ENCODE data around the gene TUBB3. TPM values are rescaled to one million over a fixed set of nuclear protein-coding genes. Genes with fewer than 3 reads are reported as not detected.

TUBB3 gene
- total and polyA plus RNA-seq, 9 of the 15 experiments (the other 6 are each of a cell fraction or from before 2014, with no cell fraction given): 0.18 to 12.5 (median 5.0) TPM

DNA sequence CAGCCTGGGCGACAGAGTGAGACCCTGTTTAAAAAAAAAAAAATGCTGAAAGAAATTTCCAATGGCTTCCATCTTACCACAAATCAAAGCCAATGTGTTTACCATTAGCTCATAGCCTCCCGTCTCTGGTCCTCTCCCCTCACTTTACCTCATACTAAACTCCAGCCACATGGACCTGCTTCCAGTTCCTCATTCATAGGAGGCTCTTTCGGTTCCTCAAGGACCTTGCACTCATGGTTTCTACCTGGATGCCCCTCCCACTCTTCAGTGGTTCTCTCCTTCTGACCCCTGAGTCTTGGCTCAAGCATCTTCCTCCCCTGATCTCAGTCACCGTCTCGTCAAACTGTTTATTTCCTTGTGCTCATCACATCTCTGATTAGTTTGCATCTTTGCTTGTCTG, 21.6 kb downstream of the TUBB3 start:
- ChIA-PET POLR2A (no interaction called here), CTCF (ENCODE audit: low intra/inter-chr PET ratio) (no interaction called here)
- no peak for DNase-seq (ENCODE audit: extremely low read depth in 1 of 4, low spot score in 3 of 4)
- Histone ChIP-seq H4K20me1 (replicated peaks; ENCODE audit: control insufficient read depth, insufficient read depth, low read length) (no peaks in the 10 kb centered on the region), H3K27me3 (ENCODE audit: control insufficient read depth in 2 of 2, insufficient read depth in 2 of 2, low read length in 2 of 2) (peaks cover 13 to 27% of the 10 kb centered on the region in 2 experiments), H3K4me2 (ENCODE audit: insufficient read depth, low read length) (no peak overlapping the region), H3K9me1 (ENCODE audit: control insufficient read depth, insufficient read depth, low read length) (no peaks in the 10 kb centered on the region), H3K4me1 (replicated peaks in 1 of 2; ENCODE audit: control insufficient read depth in 2 of 2, insufficient read depth in 2 of 2, low read length in 2 of 2) (peaks cover 0 to 19% of the 10 kb centered on the region in 2 experiments; a peak in 3 of 5 replicates), H3K79me2 (ENCODE audit: control insufficient read depth, insufficient read depth, low read length) (peaks cover 8% of the 10 kb centered on the region), H3K4me3 (no peak overlapping the region), H2AFZ (ENCODE audit: low read depth, low read length) (no peak overlapping the region), H3K9ac (ENCODE audit: insufficient read depth in 1 of 2, low read depth in 2 of 2, low read length in 2 of 2) (no peak overlapping the region), H3K36me3 (ENCODE audit: control insufficient read depth, insufficient read depth, low read length) (no peaks in the 10 kb centered on the region; the same call in 2 of the 3 replicates), H3K27ac (ENCODE audit: extremely low read depth, low read depth, low read length) (no peak overlapping the region), H3K9me3 (replicated peaks; ENCODE audit: control insufficient read depth, insufficient read depth, low read depth, low read length) (no peaks in the 10 kb centered on the region)
- no TSS peak for BruUV-seq (replicated peaks)
- WGBS (ENCODE audit: insufficient coverage, low coverage, missing lambda C conversion rate): 6% methylated on average over 5 of the region's 5 CpGs
- FAIRE-seq: no peak
- TF ChIP-seq ZNF830 (CRISPR knock-in tag; IDR thresholded peaks at IDR 0.05) (no peak), SPI1 (IDR thresholded peaks at IDR 0.05; ENCODE audit: borderline replicate concordance, low read depth, low read length) (peak; percentile 60; the same call in 1 of the 2 replicates)
- in situ Hi-C loops (cut with MboI) (no loop called here), intact Hi-C loops (cut with micrococcal nuclease) (no loop called here)
- ATAC-seq: no peak

DNA sequence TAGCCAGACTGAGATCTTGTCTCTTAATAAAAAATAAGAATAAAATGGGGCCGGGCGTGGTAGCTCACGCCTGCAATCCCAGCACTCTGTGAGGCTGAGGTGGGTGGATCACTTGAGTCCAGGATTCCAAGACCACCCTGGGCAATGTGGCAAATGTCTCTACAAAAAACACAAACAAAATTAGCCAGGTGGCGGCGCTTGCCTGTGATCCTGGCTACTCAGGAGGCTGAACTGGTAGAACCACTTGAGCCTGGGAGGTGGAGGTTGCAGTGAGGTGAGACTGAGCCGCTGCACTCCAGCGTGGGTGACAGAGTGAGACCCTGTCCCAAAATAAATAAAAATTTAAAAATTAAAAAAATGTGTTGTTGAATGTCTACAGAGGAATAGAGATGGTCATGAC, 22.5 kb downstream of the TUBB3 start:
- 11% methylated on average over 7 of the region's 7 CpGs for WGBS (ENCODE audit: insufficient coverage, low coverage, missing lambda C conversion rate)
- intact Hi-C loops (cut with micrococcal nuclease) (no loop called here), in situ Hi-C loops (cut with MboI) (no loop called here)
- TF ChIP-seq, protein P1, sequence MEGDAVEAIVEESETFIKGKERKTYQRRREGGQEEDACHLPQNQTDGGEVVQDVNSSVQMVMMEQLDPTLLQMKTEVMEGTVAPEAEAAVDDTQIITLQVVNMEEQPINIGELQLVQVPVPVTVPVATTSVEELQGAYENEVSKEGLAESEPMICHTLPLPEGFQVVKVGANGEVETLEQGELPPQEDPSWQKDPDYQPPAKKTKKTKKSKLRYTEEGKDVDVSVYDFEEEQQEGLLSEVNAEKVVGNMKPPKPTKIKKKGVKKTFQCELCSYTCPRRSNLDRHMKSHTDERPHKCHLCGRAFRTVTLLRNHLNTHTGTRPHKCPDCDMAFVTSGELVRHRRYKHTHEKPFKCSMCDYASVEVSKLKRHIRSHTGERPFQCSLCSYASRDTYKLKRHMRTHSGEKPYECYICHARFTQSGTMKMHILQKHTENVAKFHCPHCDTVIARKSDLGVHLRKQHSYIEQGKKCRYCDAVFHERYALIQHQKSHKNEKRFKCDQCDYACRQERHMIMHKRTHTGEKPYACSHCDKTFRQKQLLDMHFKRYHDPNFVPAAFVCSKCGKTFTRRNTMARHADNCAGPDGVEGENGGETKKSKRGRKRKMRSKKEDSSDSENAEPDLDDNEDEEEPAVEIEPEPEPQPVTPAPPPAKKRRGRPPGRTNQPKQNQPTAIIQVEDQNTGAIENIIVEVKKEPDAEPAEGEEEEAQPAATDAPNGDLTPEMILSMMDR (IDR thresholded peaks at IDR 0.05 in 2 of 3, conservative IDR thresholded peaks at IDR 0.05 in 1 of 3; ENCODE audit: insufficient read depth in 2 of 3, low read depth in 1 of 3, low read length in 3 of 3): peak; percentile 13 to 19 (median 14); a peak in 1 of 6 replicates
- no peak for TF ChIP-seq HMGN3 (IDR thresholded peaks at IDR 0.05; ENCODE audit: borderline replicate concordance, extremely low read depth, insufficient read length, low read depth, low read length)
- no peak overlapping the region for H3K4me3 ChIP-seq
- FAIRE-seq: no peak
- H3K27me3 ChIP-seq (ENCODE audit: control insufficient read depth in 2 of 2, insufficient read depth in 2 of 2, low read length in 2 of 2): peaks cover 13 to 27% of the 10 kb centered on the region in 2 experiments
- H3K9me1 ChIP-seq (ENCODE audit: control insufficient read depth, insufficient read depth, low read length): no peaks in the 10 kb centered on the region
- no TSS peak for BruUV-seq (replicated peaks)
- ChIA-PET POLR2A (no interaction called here), CTCF (ENCODE audit: low intra/inter-chr PET ratio) (no interaction called here)
- H3K4me1 ChIP-seq (replicated peaks in 1 of 2; ENCODE audit: control insufficient read depth in 2 of 2, insufficient read depth in 2 of 2, low read length in 2 of 2): peaks cover 0 to 22% of the 10 kb centered on the region in 2 experiments; a peak in 3 of 5 replicates
- H3K79me2 ChIP-seq (ENCODE audit: control insufficient read depth, insufficient read depth, low read length): peaks cover 9% of the 10 kb centered on the region
- DNase-seq (ENCODE audit: extremely low read depth in 1 of 4, low spot score in 3 of 4): no peak
- H3K4me2 ChIP-seq (ENCODE audit: insufficient read depth, low read length): no peak overlapping the region
- ATAC-seq: no peak
- H4K20me1 ChIP-seq (replicated peaks; ENCODE audit: control insufficient read depth, insufficient read depth, low read length): no peaks in the 10 kb centered on the region
- no peak overlapping the region for H2AFZ ChIP-seq (ENCODE audit: low read depth, low read length)
- H3K9me3 ChIP-seq (replicated peaks; ENCODE audit: control insufficient read depth, insufficient read depth, low read depth, low read length): no peaks in the 10 kb centered on the region
- H3K27ac ChIP-seq (ENCODE audit: extremely low read depth, low read depth, low read length): no peak overlapping the region
- H3K36me3 ChIP-seq (ENCODE audit: control insufficient read depth, insufficient read depth, low read length): peaks cover 2% of the 10 kb centered on the region; the same call in 1 of the 3 replicates
- no peak overlapping the region for H3K9ac ChIP-seq (ENCODE audit: insufficient read depth in 1 of 2, low read depth in 2 of 2, low read length in 2 of 2)

Measured in K562 (cell line).